Hematopoietic multipotent progenitor cell treated with erythropoietin and hydrocortisone succinate and interleukin-3 and kit ligand, for 4 days (in vitro differentiated cells): Measurements from ENCODE around the gene NCKAP5.

Experiments used
- DNase-seq: peaks from one replicate; pipeline ENCODE4 v3.0.0-alpha.2; 2015

The NCKAP5 gene

GRCh38 chr2:133568172-133568571, at the start of gene NCKAP5:
TSS of gene NCKAP5 (minus strand) at chr2:133568463. CDS start at chr2:133517526, 50,937 bp downstream.
- no peak for DNase-seq

- no peak for DNase-seq
Measured at GRCh38 chr2:133609664-133610063, 41.4 kb upstream of the NCKAP5 start.

- DNase-seq = no peak
Measured at GRCh38 chr2:133608291-133608690, 40.0 kb upstream of the NCKAP5 start.

- DNase-seq = no peak
Measured at GRCh38 chr2:133607679-133608078, 39.4 kb upstream of the NCKAP5 start.

- no peak for DNase-seq
Measured at GRCh38 chr2:133606616-133607015, 38.4 kb upstream of the NCKAP5 start.

- no peak for DNase-seq
Measured at GRCh38 chr2:133605766-133606137, 37.5 kb upstream of the NCKAP5 start.

GRCh38 chr2:133605011-133605765, 36.9 kb upstream of the NCKAP5 start:
- no peak for DNase-seq

- no peak for DNase-seq
Measured at GRCh38 chr2:133603109-133603508, 34.8 kb upstream of the NCKAP5 start.

- DNase-seq = no peak
Measured at GRCh38 chr2:133602538-133602937, 34.3 kb upstream of the NCKAP5 start.

GRCh38 chr2:133600266-133600928, 32.1 kb upstream of the NCKAP5 start:
- no peak for DNase-seq

- no peak for DNase-seq
Measured at GRCh38 chr2:133599811-133600210, 31.5 kb upstream of the NCKAP5 start.

- DNase-seq = no peak
Measured at GRCh38 chr2:133599211-133599803, 31.0 kb upstream of the NCKAP5 start.

GRCh38 chr2:133598769-133599168, 30.5 kb upstream of the NCKAP5 start:
- no peak for DNase-seq

GRCh38 chr2:133596701-133597393, 28.6 kb upstream of the NCKAP5 start:
- no peak for DNase-seq

GRCh38 chr2:133591164-133591563, 22.9 kb upstream of the NCKAP5 start:
- no peak for DNase-seq

GRCh38 chr2:133589456-133589855, 21.2 kb upstream of the NCKAP5 start:
- no peak for DNase-seq

- no peak for DNase-seq
Measured at GRCh38 chr2:133588144-133588543, 19.9 kb upstream of the NCKAP5 start.

GRCh38 chr2:133586978-133587377, 18.7 kb upstream of the NCKAP5 start:
- no peak for DNase-seq

- no peak for DNase-seq
Measured at GRCh38 chr2:133581010-133581760, 12.9 kb upstream of the NCKAP5 start.

- no peak for DNase-seq
Measured at GRCh38 chr2:133579274-133579673, 11.0 kb upstream of the NCKAP5 start.

- no peak for DNase-seq
Measured at GRCh38 chr2:133576714-133577113, 8.5 kb upstream of the NCKAP5 start.

GRCh38 chr2:133574620-133575019, 6.4 kb upstream of the NCKAP5 start:
- no peak for DNase-seq

GRCh38 chr2:133574186-133574585, 5.9 kb upstream of the NCKAP5 start:
- DNase-seq = no peak
